Breast epithelium (tissue), 4 donors: ENCODE results near the gene DDHD1. TPM values are rescaled to one million over a fixed set of nuclear protein-coding genes. Genes with fewer than 3 reads are reported as not detected.

Source experiments
- DNase-seq, 2 donors: peaks; one replicate each; pipeline ENCODE4 v3.0.0-alpha.2; 2019; ENCODE audit warnings: low spot score in 2 of 2
- H3K27ac ChIP-seq, 2 donors: fragments of 200-600 bp; sonication (generic) in 1 of 2; one replicate each; pipeline ENCODE4 v1.5.1; 2016 to 2019; ENCODE audit warnings: mild to moderate bottlenecking in 1 of 2
- H3K27me3 ChIP-seq, 2 donors: fragments of 200-600 bp; sonication (generic) in 1 of 2; one replicate each; pipeline versions ENCODE4 v1.5.1 to v1.6.0; 2017 to 2019; ENCODE audit warnings: control low read depth in 1 of 2, mild to moderate bottlenecking in 1 of 2
- H3K36me3 ChIP-seq: fragments of 200-600 bp; one replicate; pipeline ENCODE4 v1.5.1; 2019
- H3K4me1 ChIP-seq, 2 donors: fragments of 200-600 bp; sonication (generic); one replicate each; pipeline ENCODE4 v1.5.1; 2016 to 2019; ENCODE audit warnings: control low read depth in 1 of 2
- H3K4me3 ChIP-seq, 3 donors: fragments of 200-600 bp; sonication (generic); 1 replicate in 2 of 3; 2 replicates in 1 of 3; pipeline ENCODE4 v1.5.1; 2016 to 2019; ENCODE audit warnings: mild to moderate bottlenecking in 3 of 3, moderate library complexity in 2 of 3
- H3K9me3 ChIP-seq, 2 donors: fragments of 200-600 bp; sonication (generic) in 1 of 2; one replicate each; pipeline ENCODE4 v1.5.1; 2016 to 2019; ENCODE audit warnings: control low read depth in 1 of 2
- CTCF ChIP-seq, 3 donors: fragments of 450-650 bp; IDR thresholded peaks; one replicate each; pipeline ENCODE4 v1.5.1; 2016 to 2017; ENCODE audit warnings: antibody characterized with exemption in 3 of 3, mild to moderate bottlenecking in 3 of 3, moderate library complexity in 3 of 3
- POLR2A ChIP-seq: fragments of 450-650 bp; IDR thresholded peaks from one replicate; pipeline ENCODE4 v1.6.1; 2016; ENCODE audit warnings: antibody characterized with exemption, mild to moderate bottlenecking, moderate library complexity
- POLR2AphosphoS5 ChIP-seq, 3 donors: sonication (generic); formaldehyde crosslinking; IDR thresholded peaks; one replicate each; pipeline ENCODE4 v1.6.1; 2017; ENCODE audit warnings: antibody characterized with exemption in 3 of 3
- intact Hi-C: fragments of 100-400 bp; cut with DNase I; formaldehyde crosslinking; loops from one replicate; pipeline ENCODE4 v1.15.1; 2023; ENCODE audit warnings: low total_unique reads
- total RNA-seq, 3 donors: library from RNA; depleted of rRNA; stranded (reverse); fragments of >200 nt; gene quantifications; one replicate each; pipeline ENCODE4 v1.1.0, GENCODE V29; 2016

The DDHD1 gene
- total RNA-seq, 3 donors from 2014 or later: 25.2 to 32.9 (median 26.7) TPM

- no peaks in the 10 kb centered on the region for H3K9me3 ChIP-seq
- no peaks in the 10 kb centered on the region for H3K27me3 ChIP-seq
- H3K36me3 ChIP-seq: no peaks in the 10 kb centered on the region
- H3K4me3 ChIP-seq: no peak overlapping the region
- no peak for TF ChIP-seq POLR2A
- TF ChIP-seq CTCF (IDR thresholded peaks at IDR 0.05): no peak
- no peak for TF ChIP-seq POLR2AphosphoS5 (IDR thresholded peaks at IDR 0.05)
- no peak for DNase-seq
- intact Hi-C loops: no loop called here
- no peak overlapping the region for H3K27ac ChIP-seq
- H3K4me1 ChIP-seq: no peaks in the 10 kb centered on the region
These were observed 120.2 kb downstream of the DDHD1 start for GRCh38 chr14:53032838-53033390.

- peak in 1 of 2 donors; percentile 35 for DNase-seq
These were observed 120.8 kb downstream of the DDHD1 start for GRCh38 chr14:53032161-53032803.

DNA sequence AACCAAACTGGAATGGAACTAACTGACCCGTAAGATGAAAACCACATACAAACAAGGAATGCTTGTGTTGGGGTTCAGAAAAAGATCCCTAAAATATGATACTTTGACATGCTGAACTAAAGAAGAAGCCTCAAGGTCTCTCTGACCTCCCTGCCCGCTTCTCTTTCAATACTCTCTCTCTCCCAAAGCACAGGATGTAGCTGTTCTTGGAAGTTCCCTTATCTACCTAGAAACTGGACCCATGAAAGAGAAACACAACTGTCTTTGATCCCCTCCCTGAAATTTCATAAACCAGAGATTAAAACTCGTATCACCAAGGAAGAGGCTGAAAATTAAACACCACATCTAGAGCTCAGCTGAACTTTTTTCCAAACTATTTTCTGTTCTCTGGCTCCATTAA lies 125.6 kb downstream of the DDHD1 start:
- TF ChIP-seq CTCF (IDR thresholded peaks at IDR 0.05): no peak
- TF ChIP-seq POLR2A: no peak
- no peak for TF ChIP-seq POLR2AphosphoS5 (IDR thresholded peaks at IDR 0.05)
- DNase-seq: no peak
- intact Hi-C loops: no loop called here
- no peaks in the 10 kb centered on the region for H3K9me3 ChIP-seq
- no peak overlapping the region for H3K27ac ChIP-seq
- H3K27me3 ChIP-seq: no peaks in the 10 kb centered on the region
- no peaks in the 10 kb centered on the region for H3K4me1 ChIP-seq
- H3K4me3 ChIP-seq: no peak overlapping the region
- H3K36me3 ChIP-seq: no peaks in the 10 kb centered on the region

More at GRCh38 chr14:53032161-53032803, 120.8 kb downstream of the DDHD1 start:
- no peaks in the 10 kb centered on the region for H3K27me3 ChIP-seq
- intact Hi-C loops: no loop called here
- H3K36me3 ChIP-seq: no peaks in the 10 kb centered on the region
- H3K9me3 ChIP-seq: no peaks in the 10 kb centered on the region
- TF ChIP-seq POLR2AphosphoS5 (IDR thresholded peaks at IDR 0.05) (peak in 1 of 3 donors; percentile 40), CTCF (IDR thresholded peaks at IDR 0.05) (no peak)
- no peak overlapping the region for H3K4me3 ChIP-seq
- no peak overlapping the region for H3K27ac ChIP-seq
- no peaks in the 10 kb centered on the region for H3K4me1 ChIP-seq

GRCh38 chr14:53027041-53027440 lies 126.1 kb downstream of the DDHD1 start:
- Histone ChIP-seq H3K9me3 (no peaks in the 10 kb centered on the region), H3K36me3 (no peaks in the 10 kb centered on the region), H3K27ac (no peak overlapping the region), H3K4me1 (no peaks in the 10 kb centered on the region), H3K27me3 (no peaks in the 10 kb centered on the region), H3K4me3 (no peak overlapping the region)
- no peak for DNase-seq
- intact Hi-C loops: no loop called here
- TF ChIP-seq POLR2A (no peak), POLR2AphosphoS5 (IDR thresholded peaks at IDR 0.05) (no peak), CTCF (IDR thresholded peaks at IDR 0.05) (no peak)

GRCh38 chr14:53023325-53023724 lies 129.8 kb downstream of the DDHD1 start:
- H3K36me3 ChIP-seq: no peaks in the 10 kb centered on the region
- TF ChIP-seq CTCF (IDR thresholded peaks at IDR 0.05): no peak
- no peak for TF ChIP-seq POLR2AphosphoS5 (IDR thresholded peaks at IDR 0.05)
- TF ChIP-seq POLR2A: no peak
- no peak overlapping the region for H3K27ac ChIP-seq
- H3K27me3 ChIP-seq: no peaks in the 10 kb centered on the region
- H3K9me3 ChIP-seq: no peaks in the 10 kb centered on the region
- no peaks in the 10 kb centered on the region for H3K4me1 ChIP-seq
- no peak for DNase-seq
- no peak overlapping the region for H3K4me3 ChIP-seq
- intact Hi-C loops: no loop called here
